K562 (cell line): Measurements from ENCODE around the gene NET1. TPM values are rescaled to one million over a fixed set of nuclear protein-coding genes. Genes with fewer than 3 reads are reported as not detected.

ENCODE experiments used
- ATAC-seq: fragments of 200-7000 bp; cut with Tn5 transposase; 3 replicates; pipeline ENCODE4 v1.9.1; 2020; ENCODE audit warnings: moderate library complexity
- BruUV-seq: library from RNA; stranded (reverse); fragments of 400-500 nt; replicated peaks from 2 replicates; lab custom pipeline; 2021; lab: Mats Ljungman, UMichigan
- CTCF ChIA-PET: fragments of 300-600 bp; formaldehyde crosslinking; extraction: SDS; loops from one replicate; lab custom pipeline; 2021; ENCODE audit warnings: low intra/inter-chr PET ratio; lab: Yijun Ruan, JAX
- POLR2A ChIA-PET: fragments of 300-600, 350-650 bp; sonication (Branson Sonifier 250); formaldehyde crosslinking; extraction: SDS; loops from one replicate; lab custom pipeline; 2021; ENCODE audit warnings: antibody characterized with exemption, inconsistent platforms; lab: Yijun Ruan, JAX
- DNase-seq, 4 experiments: peaks; one replicate each; pipeline versions ENCODE4 v3.0.0 to v3.0.0-alpha.2; 2011 to 2018; ENCODE audit warnings: low spot score in 3 of 4, mixed read lengths in 3 of 4; ENCODE audit errors: extremely low read depth in 1 of 4
- FAIRE-seq: peaks from 2 replicates; lab custom pipeline; 2011; peaks lifted over from hg19 to GRCh38; lab: Jason Lieb, UNC
- H2AFZ ChIP-seq: 2 replicates; pipeline ENCODE4 v1.6.0; 2011; ENCODE audit warnings: low read depth, low read length, control low read depth, inconsistent platforms
- H3K27ac ChIP-seq: fragments of 200-600 bp; 3 replicates; pipeline ENCODE4 v1.8.0; 2011; ENCODE audit warnings: low read depth, mild to moderate bottlenecking, control low read depth, inconsistent platforms, low read length, moderate library complexity, mixed read lengths; ENCODE audit errors: extremely low read depth
- H3K27me3 ChIP-seq, 2 experiments: fragments of 300-600 bp in 1 of 2; 2 replicates in 1 of 2; 3 replicates in 1 of 2; pipeline versions ENCODE4 v1.6.0 to v1.8.0; 2011; ENCODE audit warnings: inconsistent platforms in 2 of 2, low read length in 2 of 2, mild to moderate bottlenecking in 1 of 2, mixed read lengths in 1 of 2, moderate library complexity in 1 of 2; ENCODE audit not compliant: control insufficient read depth in 2 of 2, insufficient read depth in 2 of 2
- H3K36me3 ChIP-seq: fragments of 300-600 bp; 3 replicates; pipeline ENCODE4 v1.8.0; 2011; ENCODE audit warnings: mild to moderate bottlenecking, low read length, inconsistent platforms; ENCODE audit not compliant: control insufficient read depth, insufficient read depth
- H3K4me1 ChIP-seq, 2 experiments: fragments of 200-600 bp in 1 of 2; replicated peaks in 1 of 2; 2 replicates in 1 of 2; 3 replicates in 1 of 2; pipeline versions ENCODE4 v1.5.1 to v1.8.0; 2011; ENCODE audit warnings: inconsistent platforms in 2 of 2, low read length in 2 of 2, mild to moderate bottlenecking in 1 of 2, mixed read lengths in 1 of 2, moderate library complexity in 1 of 2; ENCODE audit not compliant: control insufficient read depth in 2 of 2, insufficient read depth in 2 of 2
- H3K4me2 ChIP-seq: 2 replicates; pipeline ENCODE4 v1.6.1; 2011; ENCODE audit warnings: low read length, control low read depth, inconsistent platforms, mixed read lengths; ENCODE audit not compliant: insufficient read depth
- H3K4me3 ChIP-seq: fragments of 200-600 bp; sonication (generic), shearing (Covaris generic); 2 replicates; pipeline ENCODE4 v1.5.1; 2016; ENCODE audit warnings: control low read depth, inconsistent platforms
- H3K79me2 ChIP-seq: fragments of 200-600 bp; 3 replicates; pipeline ENCODE4 v1.8.0; 2011; ENCODE audit warnings: low read length, inconsistent platforms; ENCODE audit not compliant: control insufficient read depth, insufficient read depth
- H3K9ac ChIP-seq, 2 experiments: 2 replicates each; pipeline versions ENCODE4 v1.6.0 to v1.6.1; 2011; ENCODE audit warnings: low read depth in 2 of 2, low read length in 2 of 2, control low read depth in 1 of 2, inconsistent platforms in 1 of 2, mild to moderate bottlenecking in 1 of 2, mixed read lengths in 1 of 2; ENCODE audit not compliant: insufficient read depth in 1 of 2
- H3K9me1 ChIP-seq: one replicate; pipeline ENCODE4 v1.6.0; 2011; ENCODE audit warnings: inconsistent platforms, mild to moderate bottlenecking, low read length, moderate library complexity; ENCODE audit not compliant: control insufficient read depth, insufficient read depth
- H3K9me3 ChIP-seq: replicated peaks from 2 replicates; pipeline ENCODE4 v1.5.1; 2011; ENCODE audit warnings: low read depth, low read length, inconsistent platforms; ENCODE audit not compliant: control insufficient read depth, insufficient read depth
- H4K20me1 ChIP-seq: replicated peaks from 2 replicates; pipeline ENCODE4 v1.6.1; 2011; ENCODE audit warnings: low read length, inconsistent platforms, mixed read lengths; ENCODE audit not compliant: control insufficient read depth, insufficient read depth
- CAMTA2 ChIP-seq: fragments of 250-450 bp; sonication (Bioruptor Pico); conservative IDR thresholded peaks from 2 replicates; pipeline ENCODE4 v1.5.1; 2022
- CSDE1 ChIP-seq, 2 experiments: fragments of 450-650 bp; IDR thresholded peaks; 2 replicates each; pipeline ENCODE4 v1.6.1; 2016; ENCODE audit warnings: mild to moderate bottlenecking in 1 of 2
- ETV6 ChIP-seq, 3 experiments: fragments of 150-350 bp in 1 of 3; sonication (generic) in 1 of 3; formaldehyde crosslinking in 1 of 3; IDR thresholded peaks; 2 replicates each; pipeline versions ENCODE4 v1.6.1 to v1.8.0; 2014 to 2022; ENCODE audit warnings: borderline replicate concordance in 2 of 3, low read depth in 2 of 3, antibody characterized with exemption in 1 of 3, low read length in 1 of 3, mild to moderate bottlenecking in 1 of 3, missing genetic modification reagents in 1 of 3
- EZH2 ChIP-seq: IDR thresholded peaks from 2 replicates; pipeline ENCODE4 v1.6.1; 2012; ENCODE audit warnings: low read depth, mild to moderate bottlenecking, inconsistent platforms, low read length, borderline replicate concordance
- GABPB2 ChIP-seq: fragments of 250-450 bp; sonication (Bioruptor Pico); conservative IDR thresholded peaks from 2 replicates; pipeline ENCODE4 v1.5.1; 2021; ENCODE audit warnings: mild to moderate bottlenecking
- MCM5 ChIP-seq: fragments of 450-650 bp; IDR thresholded peaks from 2 replicates; pipeline ENCODE4 v1.6.1; 2016; ENCODE audit warnings: low read depth
- MED1 ChIP-seq: sonication (generic); formaldehyde crosslinking; IDR thresholded peaks from 2 replicates; pipeline ENCODE4 v1.8.1; 2023; ENCODE audit warnings: missing genetic modification reagents, borderline replicate concordance
- POLR2A ChIP-seq: fragments of 450-650 bp; conservative IDR thresholded peaks from 2 replicates; pipeline ENCODE4 v1.6.1; 2016
- POLR2AphosphoS5 ChIP-seq: IDR thresholded peaks from 2 replicates; pipeline ENCODE4 v1.6.1; 2011; ENCODE audit warnings: mild to moderate bottlenecking, low read depth, low read length, moderate library complexity; ENCODE audit not compliant: control insufficient read depth, insufficient read depth
- ZNF589 ChIP-seq: fragments of 200-800 bp; sonication (Bioruptor generic); IDR thresholded peaks from 2 replicates; pipeline ENCODE4 v1.6.1; 2016; ENCODE audit warnings: low read depth, missing genetic modification characterization, missing compliant biosample characterization
- WGBS: fragments of 100-300 bp; shearing (Covaris generic); methylation state at CpG from one replicate; pipeline ENCODE4 v1.1.6; 2016; ENCODE audit warnings: low coverage, mixed read lengths; ENCODE audit not compliant: insufficient coverage; ENCODE audit errors: missing lambda C conversion rate; 5-methylcytosine and 5-hydroxymethylcytosine counted together
- in situ Hi-C: fragments of 300-500 bp; cut with MboI; formaldehyde crosslinking; loops from 4 replicates; pipeline ENCODE4 v1.15.0; 2018; ENCODE audit warnings: inconsistent platforms, mixed read lengths
- intact Hi-C: fragments of 100-400 bp; cut with micrococcal nuclease; formaldehyde crosslinking; loops from 2 replicates; pipeline ENCODE4 v1.14.2; 2022
- polyA plus RNA-seq, 8 experiments: library from polyadenylated mRNA; depleted of rRNA in 4 of 8; stranded (reverse) in 5 of 8; unstranded in 3 of 8; fragments of >200 nt; fragmentation: Nextera tagmentation in 2 of 8; fragmentation: Illumina TruSeq in 1 of 8; extraction: Ambion mirVana in 2 of 8; extraction: Trizol in 1 of 8; gene quantifications; 2 replicates each; pipeline versions ENCODE4 v1.2.1 to v1.2.3, GENCODE V29; 2011 to 2014; ENCODE audit warnings: inconsistent platforms in 1 of 8, missing spikeins in 1 of 8
- total RNA-seq, 7 experiments: library from RNA; depleted of rRNA in 6 of 7; stranded (reverse); fragments of >200 nt in 6 of 7; fragmentation: Illumina TruSeq in 2 of 7; extraction: Trizol in 2 of 7; gene quantifications; 2 replicates each; pipeline versions ENCODE4 v1.2.1 to v1.2.3, GENCODE V29; 2011 to 2021; ENCODE audit warnings: low replicate concordance in 1 of 7
- TF ChIP-seq, protein P1 (sequence below): sonication (generic); formaldehyde crosslinking; IDR thresholded peaks from 2 replicates; pipeline ENCODE4 v1.8.0; 2023; ENCODE audit warnings: mild to moderate bottlenecking, missing genetic modification reagents

Gene NET1
- total and polyA plus RNA-seq, 9 of the 15 experiments (the other 6 are each of a cell fraction or from before 2014, with no cell fraction given): 47.4 to 258 (median 106) TPM

DNA sequence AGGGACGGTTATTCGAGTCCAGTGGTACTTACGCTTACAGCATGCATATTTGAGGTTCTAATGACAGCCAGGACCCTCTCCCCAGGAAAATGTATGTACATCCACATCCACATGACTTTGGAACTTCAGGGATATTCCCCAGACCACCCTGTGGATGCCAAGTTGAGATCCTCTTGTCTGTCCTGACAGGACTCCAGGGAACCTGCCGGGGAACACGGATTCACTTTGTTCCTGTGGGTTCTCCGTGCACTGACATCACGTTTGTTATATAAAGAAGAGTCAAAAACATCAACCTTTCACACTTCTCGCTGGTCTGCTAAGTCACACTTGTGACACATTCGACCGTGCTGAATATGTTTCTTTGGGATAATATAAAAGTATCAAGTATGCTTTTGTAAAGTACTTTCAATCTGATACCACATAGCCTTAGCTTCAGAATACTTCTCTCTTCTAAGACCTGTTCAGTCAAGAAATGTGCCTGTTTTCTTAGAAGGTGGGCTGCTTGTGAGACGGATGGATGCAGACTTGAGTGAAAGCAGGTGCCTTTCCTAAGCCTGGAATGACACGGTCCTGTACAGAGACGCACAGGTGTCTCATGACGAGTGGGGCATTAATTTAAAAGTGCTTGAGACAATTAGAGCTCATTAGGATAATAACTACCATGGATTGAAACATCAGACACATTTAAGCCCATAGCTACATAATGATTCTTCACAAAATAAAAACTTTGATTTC, 48.3 kb downstream of the NET1 start:
- H3K79me2 ChIP-seq: peaks cover 100% of the 10 kb centered on the region
- no peaks in the 10 kb centered on the region for H3K9me1 ChIP-seq
- FAIRE-seq (no peak), DNase-seq (no peak), ATAC-seq (no peak)
- ChIA-PET CTCF (no interaction called here), POLR2A (interaction anchor here (0.6 to 4.6 kb wide), 14 partner anchors 9 to 682 kb away, joined by 3 to 43 read pairs (median 3); no protein-coding TSS in a partner anchor)
- no TSS peak for BruUV-seq
- peak overlapping the region; percentile 70; the same call in 1 of the 2 replicates for H3K4me2 ChIP-seq
- peaks cover 75% of the 10 kb centered on the region for H3K36me3 ChIP-seq
- H3K9ac ChIP-seq: no peak overlapping the region
- H3K4me3 ChIP-seq: no peak overlapping the region
- 72% methylated on average over 14 of the region's 14 CpGs for WGBS
- no peaks in the 10 kb centered on the region for H4K20me1 ChIP-seq
- no peaks in the 10 kb centered on the region for H3K9me3 ChIP-seq
- in situ Hi-C loops: no loop called here
- intact Hi-C loops: loop anchor here (5.0 kb wide), 1 partner anchor 162 kb away; no protein-coding TSS in a partner anchor
- peak overlapping the region; percentile 87 for H3K27ac ChIP-seq
- peaks cover 31 to 48% of the 10 kb centered on the region in 2 experiments for H3K4me1 ChIP-seq
- no peak overlapping the region for H2AFZ ChIP-seq
- TF ChIP-seq MED1 (CRISPR knock-in tag): no peak
- TF ChIP-seq CAMTA2 (CRISPR knock-in tag): no peak
- no peak for TF ChIP-seq EZH2
- TF ChIP-seq MCM5: no peak
- TF ChIP-seq, protein P1, sequence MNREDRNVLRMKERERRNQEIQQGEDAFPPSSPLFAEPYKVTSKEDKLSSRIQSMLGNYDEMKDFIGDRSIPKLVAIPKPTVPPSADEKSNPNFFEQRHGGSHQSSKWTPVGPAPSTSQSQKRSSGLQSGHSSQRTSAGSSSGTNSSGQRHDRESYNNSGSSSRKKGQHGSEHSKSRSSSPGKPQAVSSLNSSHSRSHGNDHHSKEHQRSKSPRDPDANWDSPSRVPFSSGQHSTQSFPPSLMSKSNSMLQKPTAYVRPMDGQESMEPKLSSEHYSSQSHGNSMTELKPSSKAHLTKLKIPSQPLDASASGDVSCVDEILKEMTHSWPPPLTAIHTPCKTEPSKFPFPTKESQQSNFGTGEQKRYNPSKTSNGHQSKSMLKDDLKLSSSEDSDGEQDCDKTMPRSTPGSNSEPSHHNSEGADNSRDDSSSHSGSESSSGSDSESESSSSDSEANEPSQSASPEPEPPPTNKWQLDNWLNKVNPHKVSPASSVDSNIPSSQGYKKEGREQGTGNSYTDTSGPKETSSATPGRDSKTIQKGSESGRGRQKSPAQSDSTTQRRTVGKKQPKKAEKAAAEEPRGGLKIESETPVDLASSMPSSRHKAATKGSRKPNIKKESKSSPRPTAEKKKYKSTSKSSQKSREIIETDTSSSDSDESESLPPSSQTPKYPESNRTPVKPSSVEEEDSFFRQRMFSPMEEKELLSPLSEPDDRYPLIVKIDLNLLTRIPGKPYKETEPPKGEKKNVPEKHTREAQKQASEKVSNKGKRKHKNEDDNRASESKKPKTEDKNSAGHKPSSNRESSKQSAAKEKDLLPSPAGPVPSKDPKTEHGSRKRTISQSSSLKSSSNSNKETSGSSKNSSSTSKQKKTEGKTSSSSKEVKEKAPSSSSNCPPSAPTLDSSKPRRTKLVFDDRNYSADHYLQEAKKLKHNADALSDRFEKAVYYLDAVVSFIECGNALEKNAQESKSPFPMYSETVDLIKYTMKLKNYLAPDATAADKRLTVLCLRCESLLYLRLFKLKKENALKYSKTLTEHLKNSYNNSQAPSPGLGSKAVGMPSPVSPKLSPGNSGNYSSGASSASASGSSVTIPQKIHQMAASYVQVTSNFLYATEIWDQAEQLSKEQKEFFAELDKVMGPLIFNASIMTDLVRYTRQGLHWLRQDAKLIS (CRISPR knock-in tag): 0 out of 2 replicates have a peak, but pooled peaks have one; percentile 52
- TF ChIP-seq POLR2A: 0 out of 2 replicates have a peak, but pooled peaks have one; percentile 6
- TF ChIP-seq ETV6 (IDR thresholded peaks at IDR 0.05; ENCODE audit: borderline replicate concordance in 1 of 2, low read depth in 2 of 2, low read length in 1 of 2): no peak
- no peak for TF ChIP-seq ETV6 (CRISPR knock-in tag; IDR thresholded peaks at IDR 0.05; ENCODE audit: borderline replicate concordance)
- peak; percentile 52; the same call in 1 of the 2 replicates for TF ChIP-seq ZNF589
- no peak for TF ChIP-seq CSDE1 (IDR thresholded peaks at IDR 0.05)
- no peak for TF ChIP-seq GABPB2 (CRISPR knock-in tag)
- 0 out of 2 replicates have a peak, but pooled peaks have one; percentile 7 for TF ChIP-seq POLR2AphosphoS5
- no peaks in the 10 kb centered on the region for H3K27me3 ChIP-seq
